NCI-H748 (cell line): ENCODE measurements around the gene GPR84.
A peak's percentile ranks its signal among the peaks of the same experiment; 100 is the strongest.

Experiments
- DNase-seq: peaks from one replicate; lab custom pipeline; 2025; ENCODE audit not compliant: unreplicated experiment; lab: John Stamatoyannopoulos, UW

Gene GPR84

GRCh38 chr12:54364413-54364812 lies at the start of gene GPR84:
Gene GPR84, minus strand, starts transcription at chr12:54364486. Its CDS starts 635 bp downstream, at chr12:54363851.
- no peak for DNase-seq

- no peak for DNase-seq
These were observed 49.3 kb upstream of the GPR84 start for GRCh38 chr12:54413284-54414190.

GRCh38 chr12:54412786-54413185 lies 48.5 kb upstream of the GPR84 start:
- no peak for DNase-seq

DNA sequence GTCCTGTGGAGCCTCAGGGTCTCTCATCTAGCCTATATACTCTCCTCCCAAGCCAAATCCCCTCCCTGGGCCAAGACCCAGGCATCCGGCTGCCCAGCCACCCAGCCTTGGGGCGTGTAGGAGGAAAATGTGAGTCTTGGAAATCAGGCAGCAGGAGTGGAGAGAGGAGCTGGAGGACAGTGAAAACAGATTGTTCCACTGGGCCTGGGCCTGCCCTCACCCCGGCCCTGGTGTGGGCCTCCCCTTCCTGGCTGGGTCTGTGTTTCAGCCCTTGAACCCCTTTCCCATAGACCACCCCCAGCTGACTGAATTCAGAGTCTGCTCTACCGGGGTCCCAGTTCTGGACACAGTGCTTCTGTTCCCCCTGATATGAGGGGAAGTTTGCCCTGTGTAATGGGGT lies 48.1 kb upstream of the GPR84 start:
- DNase-seq, result no peak

DNA sequence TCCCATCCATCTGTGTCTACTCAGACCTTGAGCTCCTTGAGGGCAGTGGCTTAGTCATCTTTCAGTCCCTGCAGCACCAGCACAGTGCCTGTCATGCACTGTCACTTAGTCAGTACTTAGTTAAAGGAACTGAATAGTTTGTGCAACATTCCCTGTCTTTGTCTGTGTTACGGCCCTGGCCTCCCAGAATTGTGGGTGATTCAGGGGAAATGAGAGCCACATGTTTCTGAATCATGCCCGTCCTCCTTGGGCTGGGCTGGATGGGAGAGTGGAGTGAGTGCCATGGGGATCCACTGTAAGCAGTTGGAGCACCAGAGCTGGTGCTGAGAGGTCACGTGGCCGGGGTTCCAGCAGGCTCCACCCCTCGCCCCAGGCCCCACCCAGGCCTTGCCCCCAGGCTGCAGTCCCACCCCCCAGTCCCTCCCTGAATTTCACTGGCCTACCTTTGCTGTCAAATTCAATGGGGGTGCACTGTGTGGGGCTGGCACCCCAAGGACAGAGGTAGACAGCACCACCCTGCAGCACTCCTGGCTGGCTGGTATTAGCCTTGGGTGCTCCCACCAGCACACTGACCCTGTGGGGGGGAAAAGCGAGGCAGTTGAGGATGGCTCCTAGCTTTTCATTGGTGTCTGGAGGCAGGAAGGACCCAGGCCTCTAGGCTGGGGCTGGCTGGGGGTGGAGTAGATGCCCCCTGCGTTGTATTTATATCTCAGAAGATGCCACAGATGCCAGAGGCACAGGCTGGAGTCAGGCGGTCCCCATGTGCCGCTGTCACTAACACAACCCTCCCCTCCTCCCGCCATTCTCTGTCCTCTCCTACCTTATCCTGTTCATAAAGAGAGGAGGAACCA lies 47.3 kb upstream of the GPR84 start:
- DNase-seq, result no peak

GRCh38 chr12:54409267-54409666 lies 45.0 kb upstream of the GPR84 start:
- DNase-seq, result no peak

DNA sequence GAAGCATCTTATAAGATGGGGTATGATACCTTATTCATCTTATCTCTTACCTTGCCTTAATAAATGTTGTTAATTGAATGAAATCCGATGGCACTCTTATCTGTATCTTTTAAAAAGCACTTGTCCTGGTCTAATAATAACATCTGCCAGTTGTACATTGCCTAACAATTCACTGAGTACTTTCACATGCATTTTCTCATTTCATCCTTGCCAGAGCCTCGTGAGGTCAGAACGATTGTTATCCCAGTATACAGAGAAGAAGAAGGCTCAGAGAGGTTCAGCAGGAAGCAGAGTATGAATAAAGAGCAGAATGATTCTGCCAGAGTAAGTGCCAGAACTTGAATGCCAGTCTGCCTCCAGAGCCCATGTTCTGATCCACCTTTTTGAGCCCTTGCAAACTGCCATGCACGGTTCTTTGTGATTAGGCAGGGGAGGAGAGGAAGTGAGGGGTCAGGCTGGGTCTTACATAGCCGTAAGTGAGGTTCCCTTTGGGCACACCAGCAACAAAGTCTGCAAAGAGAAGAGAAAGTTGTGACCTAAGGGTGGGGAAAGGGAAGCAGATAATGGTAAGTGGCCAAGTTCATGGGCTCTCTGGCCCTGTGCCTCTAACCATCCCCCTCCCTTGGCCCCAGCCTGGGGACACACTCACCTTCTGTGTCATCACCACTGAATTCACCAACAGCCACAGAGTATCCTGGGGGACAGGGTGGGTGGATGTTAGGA lies 43.1 kb upstream of the GPR84 start:
- no peak for DNase-seq

DNA sequence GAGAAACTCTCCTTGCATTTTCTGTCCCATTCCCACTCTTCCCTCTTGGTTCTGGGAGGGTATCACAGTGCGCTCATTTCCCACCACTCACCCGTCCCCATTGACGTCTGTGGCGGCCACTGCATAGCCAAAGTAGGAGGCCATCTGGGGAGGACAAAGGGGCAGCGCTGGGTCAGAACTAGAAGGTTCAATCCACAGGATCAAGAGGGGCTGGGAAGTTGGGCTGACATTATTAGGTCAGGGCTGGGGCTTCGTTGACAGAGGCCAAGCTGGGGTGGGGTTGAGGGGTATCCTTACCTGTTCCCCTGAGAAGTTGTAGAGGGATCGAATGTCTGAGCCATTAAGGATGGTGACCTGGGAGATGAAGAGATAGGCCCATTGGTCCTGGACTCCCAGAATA lies 41.3 kb upstream of the GPR84 start:
- DNase-seq, result no peak

- no peak for DNase-seq
These were observed 40.8 kb upstream of the GPR84 start for GRCh38 chr12:54405106-54405505.

GRCh38 chr12:54404061-54405004 lies 40.0 kb upstream of the GPR84 start:
- DNase-seq, result peak; percentile 67

GRCh38 chr12:54401119-54401518 lies 36.8 kb upstream of the GPR84 start:
- no peak for DNase-seq

GRCh38 chr12:54398995-54399793 lies 34.9 kb upstream of the GPR84 start:
- DNase-seq, result peak; percentile 70

DNA sequence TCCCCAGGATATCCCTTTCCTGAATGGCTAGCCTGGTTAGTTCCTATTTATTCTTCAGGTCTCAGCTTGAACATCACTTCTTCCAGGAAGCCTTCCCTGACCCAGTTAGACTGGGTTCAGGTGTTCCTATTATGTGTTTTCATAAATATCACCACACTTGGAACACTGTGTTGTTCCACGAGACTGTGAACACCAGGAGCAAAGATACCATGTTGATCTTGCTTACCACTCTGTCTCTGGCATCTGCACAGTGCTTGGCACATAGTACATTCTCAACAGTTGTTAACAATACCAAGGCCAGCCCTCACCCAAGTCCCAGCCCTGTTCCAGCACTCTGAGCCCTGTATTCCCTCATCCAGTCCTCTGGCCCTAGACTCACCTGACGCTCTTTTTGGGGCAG lies 33.9 kb upstream of the GPR84 start:
- no peak for DNase-seq

DNA sequence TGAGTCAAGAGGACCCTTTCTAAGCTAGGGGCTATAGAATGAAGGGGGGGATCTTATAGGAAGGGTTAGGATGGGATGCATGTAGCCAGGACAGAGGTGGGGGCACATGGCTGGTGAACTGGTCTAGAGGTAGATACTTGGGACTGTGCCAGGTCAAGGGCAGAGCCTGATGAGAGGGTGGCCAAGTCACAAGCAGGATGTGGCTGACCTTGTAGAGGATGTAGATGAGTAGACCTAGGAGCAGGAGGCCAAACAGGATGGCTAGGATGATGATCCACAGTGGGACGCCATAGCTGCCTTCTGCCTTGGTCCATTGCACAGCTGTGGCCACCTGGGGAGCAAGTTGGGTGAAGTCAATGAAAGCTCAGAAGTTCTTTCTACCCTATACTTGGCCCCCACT lies 32.9 kb upstream of the GPR84 start:
- no peak for DNase-seq

DNA sequence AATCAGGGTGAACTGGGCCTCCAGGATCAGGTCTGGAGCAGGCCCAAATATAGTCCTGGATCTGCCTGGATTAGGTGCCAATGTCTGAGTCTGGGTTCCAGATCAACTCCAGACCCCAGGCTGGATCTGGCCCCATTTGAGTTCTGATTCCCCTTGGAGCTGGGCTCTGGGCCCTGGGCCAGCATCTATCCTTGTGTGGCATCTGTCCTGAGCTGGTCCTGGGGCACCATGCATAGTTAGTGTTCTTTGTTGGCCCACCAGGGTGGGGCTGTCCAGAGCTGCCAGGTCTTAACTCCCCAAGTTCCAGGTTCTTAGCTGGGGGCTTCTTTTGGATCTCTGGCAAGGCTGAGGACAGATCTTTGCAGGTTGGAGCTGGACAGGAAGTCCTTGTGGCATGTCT lies 31.3 kb upstream of the GPR84 start:
- no peak for DNase-seq

DNA sequence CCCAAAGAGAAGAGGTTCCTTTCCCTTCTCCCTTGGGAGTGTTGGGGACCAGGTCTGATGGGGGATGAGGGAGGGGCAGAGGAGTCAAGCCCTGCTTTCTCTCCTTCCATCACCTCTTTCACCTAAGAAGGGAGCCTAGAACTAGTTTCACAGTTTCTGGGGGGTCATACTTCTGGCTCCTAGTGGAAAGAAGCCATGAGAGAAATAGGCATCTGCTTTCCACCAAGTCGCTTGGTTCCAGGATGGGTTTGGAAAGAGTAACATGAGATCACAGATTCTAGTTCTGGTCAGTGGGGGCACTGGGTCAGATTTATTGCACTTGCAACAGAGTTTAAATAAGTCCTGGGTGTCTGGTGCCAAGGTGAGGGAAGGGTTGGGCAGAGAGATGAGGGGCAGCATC lies 30.7 kb upstream of the GPR84 start:
- DNase-seq, result no peak

DNA sequence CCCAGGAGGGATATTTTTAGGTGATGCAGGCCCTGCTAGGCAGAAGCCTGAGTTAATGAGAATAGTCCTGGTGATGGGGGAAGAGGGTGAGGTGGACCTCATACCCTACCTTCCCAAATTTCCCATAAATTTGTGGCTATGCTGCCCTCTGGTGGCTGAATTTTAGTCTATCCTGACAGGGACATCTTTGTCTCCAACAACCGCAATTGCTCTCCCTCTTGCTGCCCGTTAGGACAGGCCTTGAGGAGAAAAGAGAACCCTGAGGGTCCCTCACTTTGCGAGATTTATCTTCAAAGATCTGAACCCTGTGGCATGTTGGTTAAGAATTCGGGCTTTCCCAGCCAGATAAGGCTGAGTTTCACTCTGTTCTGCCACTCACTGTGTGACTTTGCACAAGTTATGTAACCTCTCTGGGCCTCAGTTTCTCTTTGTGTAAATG lies 30.0 kb upstream of the GPR84 start:
- peak; percentile 76 for DNase-seq

- DNase-seq, result no peak
These were observed 29.5 kb upstream of the GPR84 start for GRCh38 chr12:54393743-54394142.

- DNase-seq, result no peak
These were observed 28.9 kb upstream of the GPR84 start for GRCh38 chr12:54393207-54393609.
